Measurements from ENCODE around the gene CFHR3. TPM values are rescaled to one million over a fixed set of nuclear protein-coding genes. Genes with fewer than 3 reads are reported as not detected.
A peak's percentile ranks its signal among the peaks of the same experiment; 100 is the strongest.
"Not testable (repeated sequence)": the region's sequence is repeated elsewhere in the genome, so short reads cannot be mapped to it uniquely, and the experiment has no call there.

The CFHR3 gene
- total and polyA plus RNA-seq, 4 donors = 0.30 to 1.8 (median 0.72) TPM; not detected in 1

GRCh38 chr1:196774175-196774574 is 465 bp upstream of the CFHR3 start:
- WGBS (ENCODE audit: insufficient coverage) = no CpG with 5 or more reads among the region's 2 CpGs
- Histone ChIP-seq H3K9me3 (ENCODE audit: control insufficient read depth, insufficient read depth, low read length) (no peaks in the 10 kb centered on the region), H3K27me3 (ENCODE audit: control insufficient read depth, insufficient read depth, low read length) (no peaks in the 10 kb centered on the region), H3K4me1 (ENCODE audit: control insufficient read depth, insufficient read depth, low read length) (no peaks in the 10 kb centered on the region), H3K27ac (ENCODE audit: low read depth, low read length) (no peak overlapping the region), H3K4me3 (ENCODE audit: low read depth, low read length) (no peak overlapping the region), H3K36me3 (ENCODE audit: control insufficient read depth, insufficient read depth, low read length) (no peaks in the 10 kb centered on the region)
- DNase-seq (ENCODE audit: low read depth in 4 of 6, low spot score in 6 of 6) = no peak

GRCh38 chr1:196777603-196778002 is 3.0 kb downstream of the CFHR3 start:
- Histone ChIP-seq H3K9me3 (ENCODE audit: control insufficient read depth, insufficient read depth, low read length) (no peaks in the 10 kb centered on the region), H3K4me3 (ENCODE audit: low read depth, low read length) (no peak overlapping the region), H3K36me3 (ENCODE audit: control insufficient read depth, insufficient read depth, low read length) (no peaks in the 10 kb centered on the region), H3K27me3 (ENCODE audit: control insufficient read depth, insufficient read depth, low read length) (no peaks in the 10 kb centered on the region), H3K27ac (ENCODE audit: low read depth, low read length) (no peak overlapping the region), H3K4me1 (ENCODE audit: control insufficient read depth, insufficient read depth, low read length) (no peaks in the 10 kb centered on the region)
- 98% methylated on average over 7 of the region's 13 CpGs for WGBS (ENCODE audit: insufficient coverage)
- DNase-seq (ENCODE audit: low read depth in 4 of 6, low spot score in 6 of 6) = no peak

GRCh38 chr1:196779093-196779492 is 4.5 kb downstream of the CFHR3 start:
- Histone ChIP-seq H3K27me3 (ENCODE audit: control insufficient read depth, insufficient read depth, low read length) (no peaks in the 10 kb centered on the region), H3K4me3 (ENCODE audit: low read depth, low read length) (no peak overlapping the region), H3K4me1 (ENCODE audit: control insufficient read depth, insufficient read depth, low read length) (no peaks in the 10 kb centered on the region), H3K27ac (ENCODE audit: low read depth, low read length) (no peak overlapping the region), H3K9me3 (ENCODE audit: control insufficient read depth, insufficient read depth, low read length) (no peaks in the 10 kb centered on the region), H3K36me3 (ENCODE audit: control insufficient read depth, insufficient read depth, low read length) (no peaks in the 10 kb centered on the region)
- WGBS (ENCODE audit: insufficient coverage) = no CpG with 5 or more reads among the region's 1 CpG
- DNase-seq (ENCODE audit: low read depth in 4 of 6, low spot score in 6 of 6) = no peak

GRCh38 chr1:196791252-196791651 is 16.6 kb downstream of the CFHR3 start:
- not testable (repeated sequence) for H3K4me3 ChIP-seq (ENCODE audit: low read depth, low read length); H3K36me3 ChIP-seq (ENCODE audit: control insufficient read depth, insufficient read depth, low read length); H3K9me3 ChIP-seq (ENCODE audit: control insufficient read depth, insufficient read depth, low read length); DNase-seq (ENCODE audit: low read depth in 4 of 6, low spot score in 6 of 6); H3K4me1 ChIP-seq (ENCODE audit: control insufficient read depth, insufficient read depth, low read length); H3K27ac ChIP-seq (ENCODE audit: low read depth, low read length); H3K27me3 ChIP-seq (ENCODE audit: control insufficient read depth, insufficient read depth, low read length)
- no CpG with 5 or more reads among the region's 1 CpG for WGBS (ENCODE audit: insufficient coverage)

GRCh38 chr1:196794103-196794502 is 19.5 kb downstream of the CFHR3 start:
- DNase-seq (ENCODE audit: low read depth in 4 of 6, low spot score in 6 of 6) = peak in 1 of 6 donors; percentile 24
- WGBS (ENCODE audit: insufficient coverage) = 100% methylated on average over 1 of the region's 4 CpGs
- not testable (repeated sequence) for H3K36me3 ChIP-seq (ENCODE audit: control insufficient read depth, insufficient read depth, low read length); H3K9me3 ChIP-seq (ENCODE audit: control insufficient read depth, insufficient read depth, low read length); H3K27me3 ChIP-seq (ENCODE audit: control insufficient read depth, insufficient read depth, low read length); H3K27ac ChIP-seq (ENCODE audit: low read depth, low read length); H3K4me1 ChIP-seq (ENCODE audit: control insufficient read depth, insufficient read depth, low read length); H3K4me3 ChIP-seq (ENCODE audit: low read depth, low read length)

- no peak overlapping the region for H3K4me3 ChIP-seq (ENCODE audit: low read depth, low read length)
- no peaks in the 10 kb centered on the region for H3K9me3 ChIP-seq (ENCODE audit: control insufficient read depth, insufficient read depth, low read length)
- WGBS (ENCODE audit: insufficient coverage) = no CpG with 5 or more reads among the region's 2 CpGs
- H3K27ac ChIP-seq (ENCODE audit: low read depth, low read length) = no peak overlapping the region
- DNase-seq (ENCODE audit: low read depth in 4 of 6, low spot score in 6 of 6) = no peak
- H3K4me1 ChIP-seq (ENCODE audit: control insufficient read depth, insufficient read depth, low read length) = no peaks in the 10 kb centered on the region
- H3K27me3 ChIP-seq (ENCODE audit: control insufficient read depth, insufficient read depth, low read length) = no peaks in the 10 kb centered on the region
- H3K36me3 ChIP-seq (ENCODE audit: control insufficient read depth, insufficient read depth, low read length) = no peaks in the 10 kb centered on the region
These were observed 23.3 kb downstream of the CFHR3 start for GRCh38 chr1:196797891-196798290.

- H3K27ac ChIP-seq (ENCODE audit: low read depth, low read length); H3K36me3 ChIP-seq (ENCODE audit: control insufficient read depth, insufficient read depth, low read length); H3K9me3 ChIP-seq (ENCODE audit: control insufficient read depth, insufficient read depth, low read length); DNase-seq (ENCODE audit: low read depth in 4 of 6, low spot score in 6 of 6); H3K4me1 ChIP-seq (ENCODE audit: control insufficient read depth, insufficient read depth, low read length); H3K4me3 ChIP-seq (ENCODE audit: low read depth, low read length); H3K27me3 ChIP-seq (ENCODE audit: control insufficient read depth, insufficient read depth, low read length): not testable (repeated sequence)
- no CpG with 5 or more reads among the region's 1 CpG for WGBS (ENCODE audit: insufficient coverage)
These were observed 27.3 kb downstream of the CFHR3 start for GRCh38 chr1:196801920-196802319.

- H3K27me3 ChIP-seq (ENCODE audit: control insufficient read depth, insufficient read depth, low read length) = no peaks in the 10 kb centered on the region
- no peaks in the 10 kb centered on the region for H3K9me3 ChIP-seq (ENCODE audit: control insufficient read depth, insufficient read depth, low read length)
- WGBS (ENCODE audit: insufficient coverage) = 93% methylated on average over 22 of the region's 22 CpGs
- H3K27ac ChIP-seq (ENCODE audit: low read depth, low read length) = no peak overlapping the region
- no peak overlapping the region for H3K4me3 ChIP-seq (ENCODE audit: low read depth, low read length)
- no peak for DNase-seq (ENCODE audit: low read depth in 4 of 6, low spot score in 6 of 6)
- no peaks in the 10 kb centered on the region for H3K4me1 ChIP-seq (ENCODE audit: control insufficient read depth, insufficient read depth, low read length)
- H3K36me3 ChIP-seq (ENCODE audit: control insufficient read depth, insufficient read depth, low read length) = no peaks in the 10 kb centered on the region
These were observed 34.0 kb downstream of the CFHR3 start for GRCh38 chr1:196808529-196809235.

- H3K36me3 ChIP-seq (ENCODE audit: control insufficient read depth, insufficient read depth, low read length); H3K27me3 ChIP-seq (ENCODE audit: control insufficient read depth, insufficient read depth, low read length); H3K4me3 ChIP-seq (ENCODE audit: low read depth, low read length); H3K4me1 ChIP-seq (ENCODE audit: control insufficient read depth, insufficient read depth, low read length); H3K9me3 ChIP-seq (ENCODE audit: control insufficient read depth, insufficient read depth, low read length); DNase-seq (ENCODE audit: low read depth in 4 of 6, low spot score in 6 of 6); H3K27ac ChIP-seq (ENCODE audit: low read depth, low read length): not testable (repeated sequence)
- WGBS (ENCODE audit: insufficient coverage) = 70% methylated on average over 2 of the region's 6 CpGs
These were observed 42.8 kb downstream of the CFHR3 start for GRCh38 chr1:196817442-196817841.

- not testable (repeated sequence) for H3K27me3 ChIP-seq (ENCODE audit: control insufficient read depth, insufficient read depth, low read length); H3K9me3 ChIP-seq (ENCODE audit: control insufficient read depth, insufficient read depth, low read length); H3K4me1 ChIP-seq (ENCODE audit: control insufficient read depth, insufficient read depth, low read length); H3K36me3 ChIP-seq (ENCODE audit: control insufficient read depth, insufficient read depth, low read length); H3K27ac ChIP-seq (ENCODE audit: low read depth, low read length); H3K4me3 ChIP-seq (ENCODE audit: low read depth, low read length); DNase-seq (ENCODE audit: low read depth in 4 of 6, low spot score in 6 of 6)
- no CpG with 5 or more reads among the region's 1 CpG for WGBS (ENCODE audit: insufficient coverage)
These were observed 44.9 kb downstream of the CFHR3 start, which contains the start of gene CFHR1 for GRCh38 chr1:196819531-196819930. Gene CFHR1 (plus strand): TSS chr1:196819731. CDS start chr1:196819845, 114 bp downstream.
